GM23338 (cell line): ENCODE results near the gene MECP2. TPM values are rescaled to one million over a fixed set of nuclear protein-coding genes. Genes with fewer than 3 reads are reported as not detected.

ENCODE experiments used
- ATAC-seq: fragments of 200-7000 bp; cut with Tn5 transposase; 3 replicates; pipeline ENCODE4 v1.9.1; 2020
- DNase-seq: peaks from one replicate; pipeline ENCODE4 v3.0.0-alpha.2; 2015; ENCODE audit warnings: low spot score
- H2AFZ ChIP-seq: fragments of 200-600 bp; sonication (generic); 2 replicates; pipeline ENCODE4 v1.8.0; 2016; ENCODE audit warnings: antibody characterized with exemption, mild to moderate bottlenecking, moderate library complexity
- H3F3A ChIP-seq: fragments of 200-600 bp; sonication (generic); replicated peaks from 2 replicates; pipeline ENCODE4 v1.8.0; 2017; ENCODE audit warnings: antibody characterized with exemption, mixed run types, low read depth
- H3K27ac ChIP-seq: fragments of 200-600 bp; sonication (generic); 2 replicates; pipeline ENCODE4 v1.6.1; 2016; ENCODE audit warnings: low read depth
- H3K27me3 ChIP-seq: fragments of 200-600 bp; sonication (generic); 2 replicates; pipeline ENCODE4 v1.8.0; 2016; ENCODE audit warnings: mild to moderate bottlenecking, mixed run types, moderate library complexity; ENCODE audit not compliant: insufficient read depth
- H3K36me3 ChIP-seq: fragments of 200-600 bp; sonication (generic); 2 replicates; pipeline ENCODE4 v1.8.0; 2016; ENCODE audit warnings: mild to moderate bottlenecking; ENCODE audit not compliant: insufficient read depth
- H3K4me1 ChIP-seq: fragments of 200-600 bp; sonication (generic); 2 replicates; pipeline ENCODE4 v1.8.0; 2016; ENCODE audit warnings: mild to moderate bottlenecking, moderate library complexity; ENCODE audit not compliant: insufficient read depth
- H3K4me2 ChIP-seq: fragments of 200-600 bp; sonication (generic); 2 replicates; pipeline ENCODE4 v1.7.1; 2017; ENCODE audit warnings: mixed run types
- H3K4me3 ChIP-seq: fragments of 200-600 bp; sonication (generic); 2 replicates; pipeline ENCODE4 v1.6.1; 2016; ENCODE audit warnings: mixed run types
- H3K79me2 ChIP-seq: fragments of 200-600 bp; sonication (generic); replicated peaks from 2 replicates; pipeline ENCODE4 v1.8.0; 2017; ENCODE audit warnings: mild to moderate bottlenecking; ENCODE audit not compliant: insufficient read depth
- H3K9me2 ChIP-seq: fragments of 200-600 bp; sonication (generic); 2 replicates; pipeline ENCODE4 v1.8.0; 2017; ENCODE audit not compliant: insufficient read depth
- H4K20me1 ChIP-seq: fragments of 200-600 bp; sonication (generic); replicated peaks from 2 replicates; pipeline ENCODE4 v1.8.0; 2017; ENCODE audit warnings: mild to moderate bottlenecking; ENCODE audit not compliant: insufficient read depth
- H3K27ac Mint-ChIP-seq: 2 replicates; pipeline ENCODE4 v1.8.0; 2020; ENCODE audit warnings: inconsistent platforms, mild to moderate bottlenecking, moderate library complexity, mixed read lengths
- H3K27me3 Mint-ChIP-seq: 3 replicates; pipeline ENCODE4 v1.8.0; 2022; ENCODE audit warnings: low read depth, mild to moderate bottlenecking, moderate library complexity, mixed read lengths, inconsistent platforms; ENCODE audit not compliant: insufficient read depth, poor library complexity
- H3K36me3 Mint-ChIP-seq: 3 replicates; pipeline ENCODE4 v1.8.0; 2021; ENCODE audit warnings: low read depth, mild to moderate bottlenecking, inconsistent platforms, moderate library complexity, mixed read lengths
- H3K4me1 Mint-ChIP-seq: 3 replicates; pipeline ENCODE4 v1.8.0; 2020; ENCODE audit warnings: mild to moderate bottlenecking, inconsistent platforms, mixed read lengths
- H3K4me3 Mint-ChIP-seq: 3 replicates; pipeline ENCODE4 v1.8.0; 2021; ENCODE audit warnings: moderate library complexity, mild to moderate bottlenecking, inconsistent platforms, mixed read lengths
- H3K9me3 Mint-ChIP-seq: 3 replicates; pipeline ENCODE4 v1.8.0; 2020; ENCODE audit warnings: moderate library complexity, mild to moderate bottlenecking, inconsistent platforms, mixed read lengths
- CREB1 ChIP-seq: fragments of 250-450 bp; sonication (Bioruptor Pico); IDR thresholded peaks from 2 replicates; pipeline ENCODE4 v1.5.0; 2020; ENCODE audit warnings: low read depth, mild to moderate bottlenecking, moderate library complexity
- EZH2 ChIP-seq: fragments of 200-600 bp; sonication (generic); IDR thresholded peaks from one replicate; pipeline ENCODE4 v1.8.0; 2017; ENCODE audit warnings: antibody characterized with exemption, mild to moderate bottlenecking, low read depth; ENCODE audit not compliant: unreplicated experiment
- EZH2phosphoT487 ChIP-seq: fragments of 200-600 bp; sonication (generic); IDR thresholded peaks from one replicate; pipeline ENCODE4 v1.8.1; 2018; ENCODE audit warnings: antibody characterized with exemption; ENCODE audit not compliant: unreplicated experiment
- JUNB ChIP-seq: IDR thresholded peaks from one replicate; pipeline ENCODE4 v1.6.1; 2016; ENCODE audit warnings: antibody characterized with exemption; ENCODE audit not compliant: unreplicated experiment
- NANOG ChIP-seq: IDR thresholded peaks from 2 replicates; pipeline ENCODE4 v1.6.1; 2016; ENCODE audit warnings: antibody characterized with exemption, borderline replicate concordance
- POLR2AphosphoS5 ChIP-seq: IDR thresholded peaks from 2 replicates; pipeline ENCODE4 v1.6.1; 2016; ENCODE audit warnings: antibody characterized with exemption, low read depth
- STAT1 ChIP-seq: IDR thresholded peaks from one replicate; pipeline ENCODE4 v1.6.1; 2016; ENCODE audit warnings: antibody characterized with exemption; ENCODE audit not compliant: unreplicated experiment
- ZNF114 ChIP-seq: fragments of 250-450 bp; sonication (Bioruptor Pico); IDR thresholded peaks from 2 replicates; pipeline ENCODE4 v1.5.0; 2020; ENCODE audit warnings: mild to moderate bottlenecking, moderate library complexity
- ZNF331 ChIP-seq: fragments of 250-450 bp; sonication (Bioruptor Pico); IDR thresholded peaks from 2 replicates; pipeline ENCODE4 v1.5.0; 2020; ENCODE audit warnings: low read depth, mild to moderate bottlenecking, moderate library complexity
- polyA plus RNA-seq: library from polyadenylated mRNA; unstranded; fragments of >200 nt; fragmentation: Nextera tagmentation; extraction: Ambion mirVana; gene quantifications from 2 replicates; pipeline ENCODE4 v1.2.1, GENCODE V29; 2016
- total RNA-seq: library from RNA; depleted of rRNA; stranded (reverse); fragments of >200 nt; shearing (Covaris generic); gene quantifications from 2 replicates; pipeline ENCODE4 v1.2.3, GENCODE V29; 2014
- TF ChIP-seq, protein P1 (sequence below): IDR thresholded peaks from 2 replicates; pipeline ENCODE4 v1.6.1; 2016; ENCODE audit warnings: antibody characterized with exemption
- TF ChIP-seq, protein P2 (sequence below): fragments of 250-450 bp; sonication (Bioruptor Pico); IDR thresholded peaks from 2 replicates; pipeline ENCODE4 v1.5.0; 2020; ENCODE audit warnings: mild to moderate bottlenecking, moderate library complexity
- TF ChIP-seq, protein P3 (sequence below), 2 experiments: fragments of 200-600 bp in 1 of 2; sonication (generic) in 1 of 2; conservative IDR thresholded peaks; 2 replicates each; pipeline versions ENCODE4 v1.5.1 to v1.6.1; 2016 to 2017; ENCODE audit warnings: antibody characterized with exemption in 2 of 2, low read depth in 2 of 2, mild to moderate bottlenecking in 2 of 2, moderate library complexity in 1 of 2
- TF ChIP-seq, protein P4 (sequence below): IDR thresholded peaks from one replicate; pipeline ENCODE4 v1.6.1; 2018; ENCODE audit warnings: antibody characterized with exemption; ENCODE audit not compliant: unreplicated experiment

The MECP2 gene
- total and polyA plus RNA-seq, 2 experiments from 2014 or later = 27.7 to 32.7 TPM

DNA sequence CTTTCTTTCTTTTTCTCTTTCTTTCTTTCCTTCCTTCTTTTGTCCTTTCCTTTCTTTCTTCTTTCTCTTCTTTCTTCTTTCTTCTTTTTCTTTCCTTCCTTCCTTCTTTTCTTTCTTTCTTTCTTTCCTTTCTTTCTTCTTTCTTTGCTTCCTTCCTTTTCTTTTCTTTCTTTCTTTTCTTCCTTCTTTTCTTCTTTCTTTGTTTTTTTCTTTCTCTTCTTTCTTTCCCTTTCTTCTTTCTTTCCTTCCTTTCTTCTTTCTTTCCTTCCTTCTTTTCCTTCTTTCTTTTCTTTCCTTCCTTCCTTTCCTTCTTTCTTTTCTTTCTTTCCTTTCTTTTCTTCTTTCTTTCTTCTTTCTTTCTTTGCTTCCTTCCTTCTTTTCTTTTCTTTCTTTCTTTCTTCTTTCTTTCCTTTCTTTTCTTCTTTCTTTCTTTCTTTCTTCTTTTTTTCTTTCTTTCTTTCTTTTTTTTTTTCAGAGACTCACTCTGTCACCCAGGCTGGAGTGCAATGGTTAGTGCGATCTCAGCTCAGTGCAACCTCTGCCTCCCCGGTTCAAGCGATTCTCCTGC lies 106.4 kb downstream of the MECP2 start:
- no peaks in the 10 kb centered on the region for H3K9me3 Mint-ChIP-seq

More for the DNA sequence above, 106.4 kb downstream of the MECP2 start:
- Mint-ChIP-seq H3K27me3 (peaks cover 2% of the 10 kb centered on the region), H3K36me3 (no peaks in the 10 kb centered on the region), H3K4me1 (no peaks in the 10 kb centered on the region), H3K4me3 (no peak overlapping the region), H3K27ac (no peak overlapping the region)
- H3K4me3 ChIP-seq = no peak overlapping the region
- no peak overlapping the region for H3K27ac ChIP-seq
- H4K20me1 ChIP-seq = no peaks in the 10 kb centered on the region
- H3K9me2 ChIP-seq = no peaks in the 10 kb centered on the region
- H2AFZ ChIP-seq = no peak overlapping the region
- ATAC-seq (no peak), DNase-seq (no peak)
- no peaks in the 10 kb centered on the region for H3K27me3 ChIP-seq
- H3K36me3 ChIP-seq = no peaks in the 10 kb centered on the region
- H3F3A ChIP-seq = no peaks in the 10 kb centered on the region
- no peaks in the 10 kb centered on the region for H3K79me2 ChIP-seq
- no peak overlapping the region for H3K4me2 ChIP-seq
- no peaks in the 10 kb centered on the region for H3K4me1 ChIP-seq
- TF ChIP-seq, protein P1, sequence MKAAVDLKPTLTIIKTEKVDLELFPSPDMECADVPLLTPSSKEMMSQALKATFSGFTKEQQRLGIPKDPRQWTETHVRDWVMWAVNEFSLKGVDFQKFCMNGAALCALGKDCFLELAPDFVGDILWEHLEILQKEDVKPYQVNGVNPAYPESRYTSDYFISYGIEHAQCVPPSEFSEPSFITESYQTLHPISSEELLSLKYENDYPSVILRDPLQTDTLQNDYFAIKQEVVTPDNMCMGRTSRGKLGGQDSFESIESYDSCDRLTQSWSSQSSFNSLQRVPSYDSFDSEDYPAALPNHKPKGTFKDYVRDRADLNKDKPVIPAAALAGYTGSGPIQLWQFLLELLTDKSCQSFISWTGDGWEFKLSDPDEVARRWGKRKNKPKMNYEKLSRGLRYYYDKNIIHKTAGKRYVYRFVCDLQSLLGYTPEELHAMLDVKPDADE = no peak
- TF ChIP-seq EZH2phosphoT487 (no peak), EZH2 (no peak), CREB1 (CRISPR knock-in tag) (no peak), ZNF331 (CRISPR knock-in tag) (no peak), STAT1 (no peak), JUNB (no peak), POLR2AphosphoS5 (no peak), NANOG (no peak), ZNF114 (no peak)
- TF ChIP-seq, protein P2, sequence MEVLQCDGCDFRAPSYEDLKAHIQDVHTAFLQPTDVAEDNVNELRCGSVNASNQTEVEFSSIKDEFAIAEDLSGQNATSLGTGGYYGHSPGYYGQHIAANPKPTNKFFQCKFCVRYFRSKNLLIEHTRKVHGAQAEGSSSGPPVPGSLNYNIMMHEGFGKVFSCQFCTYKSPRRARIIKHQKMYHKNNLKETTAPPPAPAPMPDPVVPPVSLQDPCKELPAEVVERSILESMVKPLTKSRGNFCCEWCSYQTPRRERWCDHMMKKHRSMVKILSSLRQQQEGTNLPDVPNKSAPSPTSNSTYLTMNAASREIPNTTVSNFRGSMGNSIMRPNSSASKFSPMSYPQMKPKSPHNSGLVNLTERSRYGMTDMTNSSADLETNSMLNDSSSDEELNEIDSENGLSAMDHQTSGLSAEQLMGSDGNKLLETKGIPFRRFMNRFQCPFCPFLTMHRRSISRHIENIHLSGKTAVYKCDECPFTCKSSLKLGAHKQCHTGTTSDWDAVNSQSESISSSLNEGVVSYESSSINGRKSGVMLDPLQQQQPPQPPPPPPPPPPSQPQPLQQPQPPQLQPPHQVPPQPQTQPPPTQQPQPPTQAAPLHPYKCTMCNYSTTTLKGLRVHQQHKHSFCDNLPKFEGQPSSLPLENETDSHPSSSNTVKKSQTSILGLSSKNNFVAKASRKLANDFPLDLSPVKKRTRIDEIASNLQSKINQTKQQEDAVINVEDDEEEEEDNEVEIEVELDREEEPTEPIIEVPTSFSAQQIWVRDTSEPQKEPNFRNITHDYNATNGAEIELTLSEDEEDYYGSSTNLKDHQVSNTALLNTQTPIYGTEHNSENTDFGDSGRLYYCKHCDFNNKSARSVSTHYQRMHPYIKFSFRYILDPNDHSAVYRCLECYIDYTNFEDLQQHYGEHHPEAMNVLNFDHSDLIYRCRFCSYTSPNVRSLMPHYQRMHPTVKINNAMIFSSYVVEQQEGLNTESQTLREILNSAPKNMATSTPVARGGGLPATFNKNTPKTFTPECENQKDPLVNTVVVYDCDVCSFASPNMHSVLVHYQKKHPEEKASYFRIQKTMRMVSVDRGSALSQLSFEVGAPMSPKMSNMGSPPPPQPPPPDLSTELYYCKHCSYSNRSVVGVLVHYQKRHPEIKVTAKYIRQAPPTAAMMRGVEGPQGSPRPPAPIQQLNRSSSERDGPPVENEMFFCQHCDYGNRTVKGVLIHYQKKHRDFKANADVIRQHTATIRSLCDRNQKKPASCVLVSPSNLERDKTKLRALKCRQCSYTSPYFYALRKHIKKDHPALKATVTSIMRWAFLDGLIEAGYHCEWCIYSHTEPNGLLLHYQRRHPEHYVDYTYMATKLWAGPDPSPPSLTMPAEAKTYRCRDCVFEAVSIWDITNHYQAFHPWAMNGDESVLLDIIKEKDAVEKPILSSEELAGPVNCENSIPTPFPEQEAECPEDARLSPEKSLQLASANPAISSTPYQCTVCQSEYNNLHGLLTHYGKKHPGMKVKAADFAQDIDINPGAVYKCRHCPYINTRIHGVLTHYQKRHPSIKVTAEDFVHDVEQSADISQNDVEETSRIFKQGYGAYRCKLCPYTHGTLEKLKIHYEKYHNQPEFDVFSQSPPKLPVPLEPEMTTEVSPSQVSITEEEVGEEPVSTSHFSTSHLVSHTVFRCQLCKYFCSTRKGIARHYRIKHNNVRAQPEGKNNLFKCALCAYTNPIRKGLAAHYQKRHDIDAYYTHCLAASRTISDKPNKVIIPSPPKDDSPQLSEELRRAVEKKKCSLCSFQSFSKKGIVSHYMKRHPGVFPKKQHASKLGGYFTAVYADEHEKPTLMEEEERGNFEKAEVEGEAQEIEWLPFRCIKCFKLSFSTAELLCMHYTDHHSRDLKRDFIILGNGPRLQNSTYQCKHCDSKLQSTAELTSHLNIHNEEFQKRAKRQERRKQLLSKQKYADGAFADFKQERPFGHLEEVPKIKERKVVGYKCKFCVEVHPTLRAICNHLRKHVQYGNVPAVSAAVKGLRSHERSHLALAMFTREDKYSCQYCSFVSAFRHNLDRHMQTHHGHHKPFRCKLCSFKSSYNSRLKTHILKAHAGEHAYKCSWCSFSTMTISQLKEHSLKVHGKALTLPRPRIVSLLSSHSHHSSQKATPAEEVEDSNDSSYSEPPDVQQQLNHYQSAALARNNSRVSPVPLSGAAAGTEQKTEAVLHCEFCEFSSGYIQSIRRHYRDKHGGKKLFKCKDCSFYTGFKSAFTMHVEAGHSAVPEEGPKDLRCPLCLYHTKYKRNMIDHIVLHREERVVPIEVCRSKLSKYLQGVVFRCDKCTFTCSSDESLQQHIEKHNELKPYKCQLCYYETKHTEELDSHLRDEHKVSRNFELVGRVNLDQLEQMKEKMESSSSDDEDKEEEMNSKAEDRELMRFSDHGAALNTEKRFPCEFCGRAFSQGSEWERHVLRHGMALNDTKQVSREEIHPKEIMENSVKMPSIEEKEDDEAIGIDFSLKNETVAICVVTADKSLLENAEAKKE (CRISPR knock-in tag) = no peak
- TF ChIP-seq, protein P3, sequence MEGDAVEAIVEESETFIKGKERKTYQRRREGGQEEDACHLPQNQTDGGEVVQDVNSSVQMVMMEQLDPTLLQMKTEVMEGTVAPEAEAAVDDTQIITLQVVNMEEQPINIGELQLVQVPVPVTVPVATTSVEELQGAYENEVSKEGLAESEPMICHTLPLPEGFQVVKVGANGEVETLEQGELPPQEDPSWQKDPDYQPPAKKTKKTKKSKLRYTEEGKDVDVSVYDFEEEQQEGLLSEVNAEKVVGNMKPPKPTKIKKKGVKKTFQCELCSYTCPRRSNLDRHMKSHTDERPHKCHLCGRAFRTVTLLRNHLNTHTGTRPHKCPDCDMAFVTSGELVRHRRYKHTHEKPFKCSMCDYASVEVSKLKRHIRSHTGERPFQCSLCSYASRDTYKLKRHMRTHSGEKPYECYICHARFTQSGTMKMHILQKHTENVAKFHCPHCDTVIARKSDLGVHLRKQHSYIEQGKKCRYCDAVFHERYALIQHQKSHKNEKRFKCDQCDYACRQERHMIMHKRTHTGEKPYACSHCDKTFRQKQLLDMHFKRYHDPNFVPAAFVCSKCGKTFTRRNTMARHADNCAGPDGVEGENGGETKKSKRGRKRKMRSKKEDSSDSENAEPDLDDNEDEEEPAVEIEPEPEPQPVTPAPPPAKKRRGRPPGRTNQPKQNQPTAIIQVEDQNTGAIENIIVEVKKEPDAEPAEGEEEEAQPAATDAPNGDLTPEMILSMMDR (conservative IDR thresholded peaks at IDR 0.05; ENCODE audit: low read depth in 2 of 2) = no peak
- TF ChIP-seq, protein P4, sequence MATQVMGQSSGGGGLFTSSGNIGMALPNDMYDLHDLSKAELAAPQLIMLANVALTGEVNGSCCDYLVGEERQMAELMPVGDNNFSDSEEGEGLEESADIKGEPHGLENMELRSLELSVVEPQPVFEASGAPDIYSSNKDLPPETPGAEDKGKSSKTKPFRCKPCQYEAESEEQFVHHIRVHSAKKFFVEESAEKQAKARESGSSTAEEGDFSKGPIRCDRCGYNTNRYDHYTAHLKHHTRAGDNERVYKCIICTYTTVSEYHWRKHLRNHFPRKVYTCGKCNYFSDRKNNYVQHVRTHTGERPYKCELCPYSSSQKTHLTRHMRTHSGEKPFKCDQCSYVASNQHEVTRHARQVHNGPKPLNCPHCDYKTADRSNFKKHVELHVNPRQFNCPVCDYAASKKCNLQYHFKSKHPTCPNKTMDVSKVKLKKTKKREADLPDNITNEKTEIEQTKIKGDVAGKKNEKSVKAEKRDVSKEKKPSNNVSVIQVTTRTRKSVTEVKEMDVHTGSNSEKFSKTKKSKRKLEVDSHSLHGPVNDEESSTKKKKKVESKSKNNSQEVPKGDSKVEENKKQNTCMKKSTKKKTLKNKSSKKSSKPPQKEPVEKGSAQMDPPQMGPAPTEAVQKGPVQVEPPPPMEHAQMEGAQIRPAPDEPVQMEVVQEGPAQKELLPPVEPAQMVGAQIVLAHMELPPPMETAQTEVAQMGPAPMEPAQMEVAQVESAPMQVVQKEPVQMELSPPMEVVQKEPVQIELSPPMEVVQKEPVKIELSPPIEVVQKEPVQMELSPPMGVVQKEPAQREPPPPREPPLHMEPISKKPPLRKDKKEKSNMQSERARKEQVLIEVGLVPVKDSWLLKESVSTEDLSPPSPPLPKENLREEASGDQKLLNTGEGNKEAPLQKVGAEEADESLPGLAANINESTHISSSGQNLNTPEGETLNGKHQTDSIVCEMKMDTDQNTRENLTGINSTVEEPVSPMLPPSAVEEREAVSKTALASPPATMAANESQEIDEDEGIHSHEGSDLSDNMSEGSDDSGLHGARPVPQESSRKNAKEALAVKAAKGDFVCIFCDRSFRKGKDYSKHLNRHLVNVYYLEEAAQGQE = no peak
